A673 (cell line): ENCODE results near the gene RPS21.

ENCODE experiments used
- CTCF ChIP-seq: fragments of 300-800, 200-600 bp; sonication (generic); conservative IDR thresholded peaks from 2 replicates; pipeline ENCODE4 v1.5.1; 2017; ENCODE audit warnings: low read depth, mild to moderate bottlenecking, antibody characterized with exemption, low read length, moderate library complexity, mixed read lengths
- EZH2 ChIP-seq: fragments of 200-600 bp; sonication (generic); IDR thresholded peaks from 2 replicates; pipeline ENCODE4 v1.6.1; 2017; ENCODE audit warnings: borderline replicate concordance, low read depth, mild to moderate bottlenecking, mixed read lengths, antibody characterized with exemption, low read length; ENCODE audit not compliant: poor library complexity, severe bottlenecking

DNA sequence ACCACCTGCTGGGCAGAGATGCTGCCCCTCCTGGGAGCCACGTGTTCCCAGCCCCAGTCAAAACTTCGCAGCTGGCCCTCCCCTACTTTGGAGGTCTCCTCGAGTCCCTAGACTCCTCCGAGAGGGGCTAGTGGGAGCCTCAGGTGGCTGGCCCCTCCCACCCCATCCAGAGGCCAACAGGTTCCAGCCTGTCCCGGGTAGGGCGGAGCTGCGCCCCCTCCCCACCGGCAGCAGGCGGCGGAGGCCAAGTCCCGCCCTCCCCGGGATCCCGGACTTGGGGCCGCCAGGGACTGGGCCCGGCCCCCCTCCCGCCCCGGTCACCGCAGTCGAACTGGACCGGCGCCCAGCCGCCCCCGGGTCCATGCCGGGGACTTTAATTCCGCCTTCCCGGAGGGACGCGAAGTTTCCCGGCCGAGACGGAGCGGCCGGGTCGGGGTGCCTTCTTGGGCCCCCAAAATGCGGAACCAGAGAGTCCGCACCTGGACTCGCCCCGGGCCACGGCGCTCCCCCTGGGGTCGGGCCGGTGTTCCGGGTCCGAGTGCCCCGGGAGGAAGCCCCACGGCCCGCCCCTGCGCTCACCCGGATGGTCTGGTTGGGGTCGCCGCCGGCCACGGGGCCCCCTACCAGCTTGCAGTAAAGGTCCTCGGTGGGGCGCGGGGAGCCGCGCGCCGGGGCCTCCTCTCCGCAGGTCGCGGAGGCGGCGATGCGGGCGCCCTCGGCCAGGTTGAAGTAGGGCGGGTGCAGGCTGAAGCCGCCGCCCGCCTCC is 20.4 kb upstream of the RPS21 start:
- no peak for TF ChIP-seq CTCF
- no peak for TF ChIP-seq EZH2
